Lower leg skin (tissue), 3 donors: ENCODE data around the gene EVPL.

Experiments used
- POLR2A ChIP-seq, 2 donors: fragments of 450-650 bp; IDR thresholded peaks; one replicate each; pipeline ENCODE4 v1.6.1; 2016 to 2017; ENCODE audit warnings: antibody characterized with exemption in 2 of 2, mild to moderate bottlenecking in 1 of 2, moderate library complexity in 1 of 2
- TF ChIP-seq, protein P1 (sequence below), 3 donors: fragments of 450-650 bp; IDR thresholded peaks; one replicate each; pipeline ENCODE4 v1.5.1; 2016; ENCODE audit warnings: antibody characterized with exemption in 3 of 3, mild to moderate bottlenecking in 3 of 3, moderate library complexity in 2 of 3

- TF ChIP-seq, protein P1, sequence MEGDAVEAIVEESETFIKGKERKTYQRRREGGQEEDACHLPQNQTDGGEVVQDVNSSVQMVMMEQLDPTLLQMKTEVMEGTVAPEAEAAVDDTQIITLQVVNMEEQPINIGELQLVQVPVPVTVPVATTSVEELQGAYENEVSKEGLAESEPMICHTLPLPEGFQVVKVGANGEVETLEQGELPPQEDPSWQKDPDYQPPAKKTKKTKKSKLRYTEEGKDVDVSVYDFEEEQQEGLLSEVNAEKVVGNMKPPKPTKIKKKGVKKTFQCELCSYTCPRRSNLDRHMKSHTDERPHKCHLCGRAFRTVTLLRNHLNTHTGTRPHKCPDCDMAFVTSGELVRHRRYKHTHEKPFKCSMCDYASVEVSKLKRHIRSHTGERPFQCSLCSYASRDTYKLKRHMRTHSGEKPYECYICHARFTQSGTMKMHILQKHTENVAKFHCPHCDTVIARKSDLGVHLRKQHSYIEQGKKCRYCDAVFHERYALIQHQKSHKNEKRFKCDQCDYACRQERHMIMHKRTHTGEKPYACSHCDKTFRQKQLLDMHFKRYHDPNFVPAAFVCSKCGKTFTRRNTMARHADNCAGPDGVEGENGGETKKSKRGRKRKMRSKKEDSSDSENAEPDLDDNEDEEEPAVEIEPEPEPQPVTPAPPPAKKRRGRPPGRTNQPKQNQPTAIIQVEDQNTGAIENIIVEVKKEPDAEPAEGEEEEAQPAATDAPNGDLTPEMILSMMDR (IDR thresholded peaks at IDR 0.05), result no peak
- no peak for TF ChIP-seq POLR2A (IDR thresholded peaks at IDR 0.05)
Observed at GRCh38 chr17:75970626-75971025, 56.5 kb downstream of the EVPL start.
